ENCODE data around the gene EYA4.

The EYA4 gene

DNA sequence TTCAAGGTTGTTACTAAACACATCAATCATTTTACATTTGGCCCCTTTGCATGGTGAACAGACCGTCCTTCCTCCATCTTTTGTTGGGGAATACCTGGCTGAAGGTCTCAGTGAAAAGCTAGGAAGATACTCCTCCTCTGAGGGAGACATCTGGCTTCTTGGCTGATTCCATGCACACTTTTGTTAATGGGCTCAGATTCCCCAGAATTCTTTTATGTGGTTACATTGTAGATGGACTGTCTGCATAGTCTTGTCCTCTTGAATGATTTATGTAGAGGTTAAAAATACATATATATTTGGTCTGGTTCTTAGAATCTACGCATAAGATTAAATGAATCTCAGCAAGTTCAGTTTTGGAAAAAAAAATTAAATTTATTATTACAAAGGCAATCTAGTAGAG lies 167.0 kb downstream of the EYA4 start:
- DNase-seq: no peak

DNA sequence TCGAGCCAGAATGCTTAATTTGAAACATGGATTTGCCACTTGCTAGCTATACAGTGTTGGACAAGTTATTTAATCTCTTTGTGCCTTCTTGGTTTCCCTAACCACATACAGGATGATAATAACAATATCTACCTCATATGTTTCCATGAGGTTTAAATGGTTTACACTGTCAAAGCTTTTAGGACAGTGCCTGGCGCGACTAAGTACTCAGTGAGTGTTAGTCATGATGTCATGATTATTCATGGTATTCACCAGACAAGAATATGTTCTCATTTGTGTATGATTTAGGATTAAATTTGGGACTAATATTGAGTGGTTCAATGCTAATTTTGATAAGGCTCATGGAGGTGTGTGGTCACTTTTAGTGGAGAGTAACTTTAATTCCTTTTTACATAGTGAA lies 167.4 kb downstream of the EYA4 start:
- DNase-seq: no peak

- no peak for DNase-seq
Measured at GRCh38 chr6:133410638-133411435, 169.7 kb downstream of the EYA4 start.

DNA sequence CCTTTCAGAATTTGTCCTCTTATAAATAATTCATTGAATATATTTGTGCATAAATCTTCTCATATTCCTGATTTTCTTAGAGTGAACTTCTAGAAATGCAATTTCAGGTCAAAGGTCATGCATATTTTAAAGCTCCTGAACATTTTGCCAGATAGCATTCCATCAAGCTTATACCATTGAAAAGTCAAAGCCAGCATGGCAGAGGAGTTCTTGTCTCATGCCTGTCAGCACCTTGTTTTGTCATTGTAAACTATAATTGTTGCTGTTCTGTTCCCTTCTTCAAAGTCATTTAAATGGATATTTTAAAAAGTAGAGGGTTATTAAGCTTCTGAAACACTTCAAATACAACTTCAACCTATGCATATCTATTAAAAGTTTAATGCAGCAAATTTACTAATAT lies 170.6 kb downstream of the EYA4 start:
- no peak for DNase-seq

DNA sequence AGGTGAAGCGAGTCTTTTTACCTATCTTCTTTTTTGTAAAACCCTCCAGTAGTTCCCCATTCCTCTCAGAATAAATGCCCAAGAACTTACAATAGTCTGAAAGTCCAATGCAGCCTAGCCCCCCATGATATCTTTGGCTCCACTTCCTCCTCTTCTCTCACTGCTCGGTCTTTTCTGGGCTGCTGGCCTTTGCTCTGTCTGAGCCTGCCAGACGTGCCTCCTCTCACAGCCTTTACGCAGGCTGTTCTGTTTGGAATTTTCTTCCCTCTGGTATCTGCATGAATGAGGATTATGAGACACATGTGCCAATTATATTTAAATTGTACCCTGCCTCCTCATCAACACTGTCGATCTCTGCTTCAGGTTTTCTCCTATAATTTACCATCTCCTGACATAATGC lies 174.1 kb downstream of the EYA4 start:
- DNase-seq: no peak

DNA sequence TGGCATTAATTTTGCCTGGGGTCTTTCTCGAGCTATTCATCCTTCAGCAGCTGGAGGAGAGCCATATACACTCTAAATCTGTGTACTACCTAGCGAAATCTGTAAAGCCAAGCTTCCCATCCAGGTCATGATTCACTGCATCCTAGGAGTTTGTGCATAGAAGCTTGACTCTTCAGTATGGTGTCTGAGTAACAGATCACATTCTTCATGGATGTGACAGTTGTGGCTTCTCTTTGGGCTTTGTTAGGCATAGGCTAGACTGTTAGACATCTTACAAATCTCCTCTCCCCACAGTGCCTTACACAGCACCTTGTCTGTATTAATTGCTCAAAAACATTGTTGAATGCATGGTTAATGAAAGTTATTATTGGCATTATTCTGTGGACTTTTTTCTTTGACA lies 177.0 kb downstream of the EYA4 start:
- no peak for DNase-seq

DNA sequence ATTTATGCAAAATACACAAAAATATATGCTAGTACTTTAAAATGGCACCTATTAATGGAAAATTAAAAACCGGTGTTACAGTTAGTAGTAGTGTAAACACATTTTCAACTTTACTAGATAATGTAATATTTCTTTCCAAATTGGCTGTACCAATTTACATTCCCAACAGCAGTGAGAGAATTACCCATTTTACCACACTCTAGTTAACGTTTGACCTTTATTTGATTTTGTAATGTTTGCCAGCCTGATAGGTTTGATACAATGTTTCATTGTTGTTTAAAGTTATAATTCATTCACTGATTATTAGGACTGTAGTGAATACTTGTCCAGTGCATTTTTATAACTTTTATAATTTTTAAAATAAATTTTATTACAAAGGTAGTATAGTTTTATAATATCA lies 182.1 kb downstream of the EYA4 start:
- no peak for DNase-seq

- DNase-seq: no peak
Measured at GRCh38 chr6:133424359-133424758, 183.2 kb downstream of the EYA4 start.

- no peak for DNase-seq
Measured at GRCh38 chr6:133426038-133426437, 184.9 kb downstream of the EYA4 start.

- no peak for DNase-seq
Measured at GRCh38 chr6:133428295-133428694, 187.1 kb downstream of the EYA4 start.

DNA sequence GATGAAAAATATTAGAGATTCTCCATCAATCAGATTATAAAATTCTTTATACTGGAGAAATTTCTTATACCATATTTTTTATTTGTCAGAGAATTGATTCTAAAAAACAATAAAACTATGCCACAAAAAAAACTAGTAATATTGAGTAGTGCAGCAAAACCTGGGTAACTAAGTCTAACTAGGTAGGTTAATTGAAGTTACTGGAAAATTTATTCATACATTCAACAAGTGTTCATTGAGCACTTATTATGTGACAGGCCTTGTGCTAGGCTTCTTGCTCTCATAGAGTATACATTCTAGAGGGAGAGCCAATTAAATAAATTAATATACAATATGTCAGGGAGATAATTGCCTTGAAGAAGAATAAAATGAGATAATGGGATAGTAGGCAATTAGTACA lies 189.4 kb downstream of the EYA4 start:
- no peak for DNase-seq

DNA sequence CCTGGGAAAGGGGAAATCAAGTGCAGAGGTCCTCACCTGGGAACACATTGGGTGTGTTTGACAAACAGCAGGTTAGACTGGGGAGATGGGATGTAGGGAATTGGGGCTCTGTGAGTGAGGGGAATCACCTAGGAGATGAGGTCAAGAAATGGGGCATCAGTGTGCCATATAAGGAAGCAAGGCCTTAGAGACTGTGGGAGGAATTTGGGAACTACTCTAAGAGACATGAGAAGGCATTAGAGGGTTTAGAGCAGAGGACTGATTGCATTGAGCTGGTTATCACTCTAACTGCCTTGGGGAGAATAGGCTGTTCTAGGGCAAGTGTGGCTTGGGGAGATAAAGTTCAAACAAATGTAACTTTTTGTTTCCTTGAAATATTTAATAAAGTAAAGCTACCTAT lies 189.9 kb downstream of the EYA4 start:
- no peak for DNase-seq

DNA sequence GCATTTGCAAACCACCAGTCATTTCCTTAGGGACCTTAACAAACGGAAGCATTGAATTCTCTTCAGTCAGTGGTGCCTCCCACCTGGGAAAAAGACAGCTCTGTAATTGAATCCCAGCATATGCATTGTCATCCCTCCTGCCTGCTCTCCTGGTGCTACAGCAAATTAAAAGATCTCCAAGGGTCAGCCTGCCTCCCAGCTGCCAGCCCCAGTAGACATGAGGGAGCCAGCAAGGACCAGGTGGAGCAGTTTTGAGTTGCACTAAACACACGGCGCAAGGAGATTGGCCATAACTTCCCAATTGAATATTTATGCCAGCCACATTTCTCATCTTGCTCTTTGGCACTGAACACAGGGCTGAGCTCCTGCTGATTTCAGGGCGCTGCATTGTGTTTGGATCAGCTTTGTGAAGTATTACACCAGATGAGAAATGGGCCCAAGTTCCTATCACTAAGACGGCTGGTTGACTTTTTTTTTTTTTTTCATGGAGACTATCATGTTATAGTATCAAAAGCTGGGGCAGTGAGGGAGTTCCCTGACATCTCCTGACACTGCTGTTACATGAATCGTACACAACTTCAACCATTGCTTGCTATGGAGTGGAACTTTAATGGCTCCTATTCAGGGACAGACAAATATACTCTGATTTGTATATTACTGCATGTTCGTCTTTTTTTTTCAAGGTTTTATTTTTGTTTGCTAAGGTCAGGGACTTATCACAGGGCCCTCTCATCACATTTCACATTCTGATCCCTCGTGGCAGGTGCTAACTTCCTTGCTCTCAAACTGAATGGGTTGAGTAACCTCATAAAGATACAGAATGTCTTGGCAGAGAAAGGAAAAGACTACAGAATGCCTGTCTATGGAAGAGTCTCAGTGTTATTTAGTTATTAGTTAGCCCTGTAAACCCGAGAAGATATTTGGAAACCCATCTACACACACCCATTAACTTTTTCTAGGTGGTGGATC lies 191.1 kb downstream of the EYA4 start:
- no peak for DNase-seq

DNA sequence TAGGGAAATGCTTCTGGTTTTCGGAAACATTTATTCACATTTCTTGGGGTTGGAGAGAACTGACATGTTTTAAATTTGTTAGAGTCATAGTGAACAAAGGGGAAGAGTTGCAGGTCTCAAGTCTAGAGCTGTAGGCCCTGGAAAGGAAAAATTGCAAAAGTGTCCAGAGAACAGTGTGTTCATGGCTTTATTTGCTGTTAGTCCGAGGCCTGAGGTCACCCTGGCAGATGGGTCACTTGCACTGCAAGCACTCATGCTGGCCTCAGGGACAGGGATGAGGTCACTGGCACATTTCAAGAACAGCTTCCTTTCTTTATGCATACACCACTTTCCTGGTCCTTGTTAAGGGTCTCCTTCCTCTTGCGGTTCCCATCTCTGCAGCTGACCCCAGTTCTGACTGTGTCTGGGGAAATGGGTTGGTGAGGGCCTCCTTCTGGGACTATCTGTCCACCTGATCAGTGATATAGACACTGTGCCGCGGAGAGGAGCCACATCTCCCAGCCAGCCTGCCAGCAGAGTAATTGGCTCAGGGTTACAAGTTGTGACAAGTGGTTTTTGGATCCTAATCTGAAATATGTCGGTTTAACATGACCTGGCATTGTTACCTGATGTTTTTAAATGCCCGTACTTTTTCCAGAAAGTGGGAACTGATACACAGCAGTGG lies 194.0 kb downstream of the EYA4 start:
- peak in 1 of 14 donors; percentile 1 for DNase-seq

DNA sequence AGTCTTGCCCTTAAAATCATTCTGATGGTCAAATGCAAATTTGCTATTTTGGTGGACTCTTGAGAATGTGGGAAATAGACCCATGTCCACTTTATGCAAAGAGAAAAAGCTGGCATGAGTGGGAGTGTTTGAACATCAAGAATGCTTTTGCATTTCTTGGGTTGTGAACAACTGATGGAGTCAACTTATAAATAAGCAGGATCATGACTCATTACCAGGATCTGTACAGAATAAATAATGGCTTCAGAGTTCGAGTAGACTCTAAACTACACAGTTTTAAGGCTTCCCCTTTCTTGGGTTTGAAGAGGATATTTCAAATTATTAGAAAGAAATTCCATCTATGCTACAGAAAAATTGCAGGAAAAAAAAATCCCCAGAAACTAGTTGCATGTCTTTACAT lies 195.5 kb downstream of the EYA4 start:
- DNase-seq: no peak

- DNase-seq: no peak
Measured at GRCh38 chr6:133441491-133441890, 200.3 kb downstream of the EYA4 start.

GRCh38 chr6:133446789-133447188 lies 205.6 kb downstream of the EYA4 start:
- DNase-seq: no peak

DNA sequence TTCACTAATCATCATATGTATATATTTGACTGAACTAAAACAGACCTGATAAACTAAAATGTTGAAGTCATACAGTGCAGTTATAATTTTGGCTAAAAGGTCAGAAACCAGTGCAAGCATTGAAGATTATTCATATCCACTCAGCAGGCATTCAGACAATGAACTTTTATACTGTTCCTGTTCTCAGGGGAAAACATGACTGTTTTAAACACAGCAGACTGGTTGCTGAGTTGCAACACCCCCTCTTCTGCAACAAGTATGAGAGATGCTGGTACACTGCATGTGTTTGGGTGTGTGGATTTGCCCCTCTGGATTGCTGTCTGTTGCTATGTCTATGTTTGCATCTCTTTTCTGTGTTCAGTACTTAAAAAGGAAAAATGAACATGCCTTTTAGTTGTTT lies 206.8 kb downstream of the EYA4 start:
- no peak for DNase-seq

GRCh38 chr6:133456439-133456838 lies 215.3 kb downstream of the EYA4 start:
- DNase-seq: no peak

GRCh38 chr6:133456944-133457343 lies 215.8 kb downstream of the EYA4 start:
- no peak for DNase-seq

DNA sequence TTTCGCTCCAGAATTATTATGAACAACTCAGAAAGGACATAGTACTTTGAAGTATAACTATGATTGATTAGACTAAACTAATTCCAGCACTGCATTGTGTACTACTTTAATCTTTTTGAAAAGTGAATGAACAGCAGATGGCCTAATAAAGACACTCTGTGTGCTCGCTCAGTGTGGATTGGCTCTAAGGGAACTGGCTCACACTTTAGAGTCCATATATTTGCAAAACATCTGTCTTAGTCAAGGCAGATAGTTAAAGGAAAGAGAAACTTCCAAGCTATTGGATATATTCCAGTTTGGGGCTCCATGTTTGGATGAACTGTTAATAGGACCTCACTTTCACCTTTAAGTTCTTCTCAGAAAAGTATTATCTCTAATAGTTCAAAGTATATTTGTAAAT lies 218.9 kb downstream of the EYA4 start:
- no peak for DNase-seq

DNA sequence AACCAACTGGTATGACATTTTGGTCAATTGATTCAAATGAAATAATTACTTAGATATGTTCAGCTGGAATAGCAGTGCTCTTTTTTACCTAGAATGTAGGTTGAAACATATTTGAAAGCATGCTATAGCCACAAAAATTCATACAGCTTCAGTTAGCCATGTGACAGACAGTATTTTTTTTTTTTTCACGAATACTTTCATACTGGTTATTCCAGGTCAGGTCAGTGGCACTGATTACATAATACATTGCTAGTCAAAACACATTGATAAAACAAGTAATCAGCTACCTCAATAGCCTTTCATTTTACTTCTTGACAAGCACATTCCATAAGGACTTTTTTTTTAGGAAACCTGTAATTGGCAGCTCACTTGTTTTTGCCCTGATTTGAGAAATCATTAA lies 222.6 kb downstream of the EYA4 start:
- DNase-seq: no peak

DNA sequence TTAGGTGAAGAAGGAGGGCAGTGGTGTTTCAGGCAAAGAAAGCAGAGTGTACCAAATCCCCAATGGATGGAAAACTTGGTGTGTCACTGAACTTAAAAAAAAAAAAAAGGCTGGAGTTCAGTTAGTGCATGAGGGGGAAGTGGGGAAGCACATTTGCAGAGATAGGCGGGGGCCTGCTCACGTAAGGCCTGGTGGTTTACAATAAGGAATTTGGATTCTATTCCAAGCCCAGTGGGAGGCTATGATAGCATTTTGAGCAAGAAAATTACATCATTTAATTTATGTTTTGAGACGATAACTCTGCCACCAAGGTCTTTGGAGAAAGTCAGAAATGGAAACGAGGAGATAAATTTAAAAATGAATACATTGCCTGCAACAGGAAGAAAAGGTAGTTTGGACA lies 225.5 kb downstream of the EYA4 start:
- no peak for DNase-seq
